ENCODE results near the gene C11orf21. TPM values are rescaled to one million over a fixed set of nuclear protein-coding genes. Genes with fewer than 3 reads are reported as not detected.

C11orf21 gene
- total and polyA plus RNA-seq, 8 donors = 1.2 to 6.9 (median 1.8) TPM

DNA sequence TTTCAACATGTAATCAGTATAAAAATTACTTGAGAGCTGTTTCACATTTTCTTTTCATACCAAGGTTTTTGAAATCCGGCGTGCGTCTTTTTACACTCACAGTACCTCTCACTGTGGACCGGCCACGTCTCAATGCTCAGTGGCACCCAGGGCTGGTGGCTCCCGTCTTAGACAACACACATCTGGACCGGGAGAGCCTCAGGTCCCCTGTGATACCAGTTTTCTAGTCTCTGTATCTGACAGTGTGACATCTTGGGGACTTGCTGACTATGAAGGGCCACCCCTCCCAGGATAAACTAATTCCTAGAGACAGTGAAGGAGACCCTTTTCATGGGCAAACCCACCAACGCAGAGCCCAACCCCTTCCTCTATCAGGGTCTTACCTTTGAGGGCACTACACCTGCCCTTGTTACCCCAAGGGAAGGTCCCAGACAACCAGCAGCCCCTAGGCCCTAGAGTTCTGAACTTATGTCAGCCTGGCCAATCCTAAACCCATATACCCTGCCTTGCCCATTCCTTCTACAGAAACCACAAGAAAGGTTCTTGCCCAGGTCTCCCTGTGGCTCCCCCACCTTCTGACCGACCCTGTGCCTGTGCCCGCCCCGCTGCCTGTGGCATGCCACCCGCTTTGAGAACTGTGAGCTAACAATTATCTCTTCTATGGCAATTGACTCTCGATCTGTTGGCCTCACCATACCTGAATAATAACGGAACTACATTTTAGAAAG, 25.3 kb downstream of the C11orf21 start:
- no peaks in the 10 kb centered on the region for H3K36me3 ChIP-seq
- no peaks in the 10 kb centered on the region for H3K4me1 ChIP-seq
- intact Hi-C loops (cut with DNase I) = no loop called here

DNA sequence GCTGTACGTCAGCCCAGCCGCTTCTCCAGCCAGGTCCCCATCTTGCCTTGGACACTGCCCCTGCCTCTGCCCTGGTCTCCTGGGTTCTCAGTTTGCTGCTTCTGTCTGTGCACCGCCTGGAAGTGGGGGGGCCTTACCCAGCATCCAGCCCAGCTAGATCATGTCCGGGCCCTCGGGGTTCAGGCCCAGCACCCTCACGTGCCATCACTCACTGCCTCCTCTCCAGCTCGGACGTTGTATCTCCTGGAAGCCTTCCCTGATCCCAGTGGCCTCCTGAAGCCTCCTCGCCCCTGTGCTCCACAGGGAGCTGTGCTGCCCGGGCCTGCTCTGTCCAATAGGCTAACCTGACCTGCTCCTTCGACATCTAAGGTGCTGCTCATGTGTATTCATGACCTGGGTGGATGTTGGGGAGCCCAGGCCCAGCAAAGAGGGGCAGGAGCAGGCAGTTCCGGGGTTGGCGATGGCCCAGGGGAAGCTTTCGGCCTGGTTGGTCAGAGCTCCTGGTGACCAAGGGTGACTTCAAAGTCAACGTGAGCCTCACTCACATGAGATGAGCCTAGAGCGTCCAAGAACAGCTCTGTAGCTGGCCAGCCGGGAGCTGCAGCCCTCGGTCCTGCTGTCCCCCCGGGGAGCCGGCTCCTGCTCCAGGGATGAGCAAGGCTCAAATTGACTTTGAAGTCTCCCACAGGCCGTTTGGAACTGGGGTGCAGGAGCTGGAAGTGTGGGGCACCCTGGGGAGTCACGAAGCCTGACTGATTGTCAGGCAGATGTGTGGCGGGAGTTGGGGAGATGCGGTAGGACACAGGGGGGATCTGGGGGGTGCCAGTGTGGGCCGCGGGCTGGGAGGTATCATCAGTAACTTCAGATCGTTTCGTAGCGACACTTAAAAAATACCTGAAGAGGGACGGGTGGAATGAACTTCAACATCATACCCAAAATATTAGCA, 26.1 kb downstream of the C11orf21 start:
- DNase-seq = no peak
- Histone ChIP-seq H3K27ac (no peak overlapping the region), H3K9me3 (peaks cover 0 to 13% of the 10 kb centered on the region in 2 donors), H3K4me1 (peaks cover 3 to 8% of the 10 kb centered on the region in 2 donors), H3K4me3 (no peak overlapping the region), H3K27me3 (peaks cover 12 to 20% of the 10 kb centered on the region in 2 donors), H3K36me3 (no peaks in the 10 kb centered on the region)
- TF ChIP-seq, protein P1, sequence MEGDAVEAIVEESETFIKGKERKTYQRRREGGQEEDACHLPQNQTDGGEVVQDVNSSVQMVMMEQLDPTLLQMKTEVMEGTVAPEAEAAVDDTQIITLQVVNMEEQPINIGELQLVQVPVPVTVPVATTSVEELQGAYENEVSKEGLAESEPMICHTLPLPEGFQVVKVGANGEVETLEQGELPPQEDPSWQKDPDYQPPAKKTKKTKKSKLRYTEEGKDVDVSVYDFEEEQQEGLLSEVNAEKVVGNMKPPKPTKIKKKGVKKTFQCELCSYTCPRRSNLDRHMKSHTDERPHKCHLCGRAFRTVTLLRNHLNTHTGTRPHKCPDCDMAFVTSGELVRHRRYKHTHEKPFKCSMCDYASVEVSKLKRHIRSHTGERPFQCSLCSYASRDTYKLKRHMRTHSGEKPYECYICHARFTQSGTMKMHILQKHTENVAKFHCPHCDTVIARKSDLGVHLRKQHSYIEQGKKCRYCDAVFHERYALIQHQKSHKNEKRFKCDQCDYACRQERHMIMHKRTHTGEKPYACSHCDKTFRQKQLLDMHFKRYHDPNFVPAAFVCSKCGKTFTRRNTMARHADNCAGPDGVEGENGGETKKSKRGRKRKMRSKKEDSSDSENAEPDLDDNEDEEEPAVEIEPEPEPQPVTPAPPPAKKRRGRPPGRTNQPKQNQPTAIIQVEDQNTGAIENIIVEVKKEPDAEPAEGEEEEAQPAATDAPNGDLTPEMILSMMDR (IDR thresholded peaks at IDR 0.05) = no peak
- intact Hi-C loops (cut with DNase I) = no loop called here
- no peak for ATAC-seq

More for the DNA sequence above, 25.3 kb downstream of the C11orf21 start:
- Histone ChIP-seq H3K27me3 (peaks cover 3 to 12% of the 10 kb centered on the region in 2 donors), H3K27ac (no peak overlapping the region), H3K4me3 (no peak overlapping the region), H3K9me3 (peaks cover 0 to 18% of the 10 kb centered on the region in 2 donors)
- TF ChIP-seq, protein P1 (IDR thresholded peaks at IDR 0.05) = no peak
- no peak for DNase-seq
- ATAC-seq = no peak

DNA sequence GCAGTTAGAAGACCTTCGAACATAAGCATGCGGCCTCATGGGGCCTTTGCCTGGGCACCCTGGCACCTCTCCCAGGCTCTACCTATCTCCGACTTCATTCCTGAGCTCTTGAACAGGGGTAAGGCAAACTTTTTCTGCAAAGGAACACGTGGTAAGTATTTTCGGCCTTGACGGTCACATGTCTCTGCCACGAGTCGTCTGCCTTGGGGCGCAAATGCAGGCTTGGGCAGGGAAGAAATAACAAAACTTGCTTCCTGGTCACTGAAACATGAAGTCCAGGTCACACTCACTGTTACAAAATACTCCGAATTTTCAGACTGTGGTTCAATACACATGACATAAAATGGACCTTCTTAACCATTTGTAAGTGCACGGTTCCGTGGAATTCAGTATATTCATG, 27.9 kb downstream of the C11orf21 start:
- Histone ChIP-seq H3K27me3 (peaks cover 19 to 38% of the 10 kb centered on the region in 2 donors), H3K27ac (no peak overlapping the region), H3K4me1 (peaks cover 10 to 25% of the 10 kb centered on the region in 2 donors), H3K4me3 (no peak overlapping the region), H3K9me3 (no peaks in the 10 kb centered on the region), H3K36me3 (no peaks in the 10 kb centered on the region)
- DNase-seq = no peak
- TF ChIP-seq, protein P1 (IDR thresholded peaks at IDR 0.05) = no peak
- intact Hi-C loops (cut with DNase I) = no loop called here
- ATAC-seq = no peak

DNA sequence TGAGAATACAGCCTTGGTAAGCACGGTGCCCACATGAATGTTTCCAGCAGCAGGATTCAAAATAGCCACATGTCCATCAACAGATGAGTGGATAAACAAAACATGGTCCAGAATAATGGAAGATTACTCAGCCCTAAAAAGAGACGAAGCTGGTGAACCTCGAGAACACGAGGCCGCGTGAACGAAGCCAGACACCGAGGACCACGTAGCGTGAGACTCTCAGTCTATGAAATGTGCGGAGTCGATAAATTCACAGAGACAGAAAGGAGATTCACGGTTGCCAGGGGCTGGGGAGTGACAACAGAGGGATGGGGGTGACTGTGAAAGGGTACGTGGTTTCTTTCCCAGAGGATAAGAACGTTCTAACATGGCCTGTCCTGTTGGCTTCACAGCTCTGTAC, 28.4 kb downstream of the C11orf21 start:
- Histone ChIP-seq H3K4me3 (no peak overlapping the region), H3K27ac (no peak overlapping the region), H3K9me3 (no peaks in the 10 kb centered on the region), H3K4me1 (peaks cover 10 to 30% of the 10 kb centered on the region in 2 donors), H3K36me3 (no peaks in the 10 kb centered on the region), H3K27me3 (peaks cover 19 to 43% of the 10 kb centered on the region in 2 donors)
- intact Hi-C loops (cut with DNase I) = no loop called here
- ATAC-seq (no peak), DNase-seq (no peak)
- TF ChIP-seq, protein P1 (IDR thresholded peaks at IDR 0.05) = no peak

- ATAC-seq = no peak
- H3K4me1 ChIP-seq = peaks cover 10 to 32% of the 10 kb centered on the region in 2 donors
- H3K4me3 ChIP-seq = no peak overlapping the region
- no peaks in the 10 kb centered on the region for H3K36me3 ChIP-seq
- TF ChIP-seq, protein P1 (IDR thresholded peaks at IDR 0.05) = no peak
- intact Hi-C loops (cut with DNase I) = no loop called here
- no peak overlapping the region for H3K27ac ChIP-seq
- DNase-seq = no peak
- H3K9me3 ChIP-seq = no peaks in the 10 kb centered on the region
- H3K27me3 ChIP-seq = peaks cover 19 to 47% of the 10 kb centered on the region in 2 donors
Measured at GRCh38 chr11:2272946-2273280, 28.8 kb downstream of the C11orf21 start.
